K562 (cell line): ENCODE measurements around the gene RNF114. TPM values are rescaled to one million over a fixed set of nuclear protein-coding genes. Genes with fewer than 3 reads are reported as not detected.
A peak's percentile ranks its signal among the peaks of the same experiment; 100 is the strongest.
"Not testable (repeated sequence)": the region's sequence is repeated elsewhere in the genome, so short reads cannot be mapped to it uniquely, and the experiment has no call there.

Source experiments
- ATAC-seq: fragments of 200-7000 bp; cut with Tn5 transposase; 3 replicates; pipeline ENCODE4 v1.9.1; 2020; ENCODE audit warnings: moderate library complexity
- BruUV-seq: library from RNA; stranded (reverse); fragments of 400-500 nt; replicated peaks from 2 replicates; lab custom pipeline; 2021; lab: Mats Ljungman, UMichigan
- CTCF ChIA-PET: fragments of 300-600 bp; formaldehyde crosslinking; extraction: SDS; loops from one replicate; lab custom pipeline; 2021; ENCODE audit warnings: low intra/inter-chr PET ratio; lab: Yijun Ruan, JAX
- POLR2A ChIA-PET: fragments of 300-600, 350-650 bp; sonication (Branson Sonifier 250); formaldehyde crosslinking; extraction: SDS; loops from one replicate; lab custom pipeline; 2021; ENCODE audit warnings: antibody characterized with exemption, inconsistent platforms; lab: Yijun Ruan, JAX
- DNase-seq, 4 experiments: peaks; one replicate each; pipeline versions ENCODE4 v3.0.0 to v3.0.0-alpha.2; 2011 to 2018; ENCODE audit warnings: low spot score in 3 of 4, mixed read lengths in 3 of 4; ENCODE audit errors: extremely low read depth in 1 of 4
- FAIRE-seq: peaks from 2 replicates; lab custom pipeline; 2011; peaks lifted over from hg19 to GRCh38; lab: Jason Lieb, UNC
- H2AFZ ChIP-seq: 2 replicates; pipeline ENCODE4 v1.6.0; 2011; ENCODE audit warnings: low read depth, low read length, control low read depth, inconsistent platforms
- H3K27ac ChIP-seq: fragments of 200-600 bp; 3 replicates; pipeline ENCODE4 v1.8.0; 2011; ENCODE audit warnings: low read depth, mild to moderate bottlenecking, control low read depth, inconsistent platforms, low read length, moderate library complexity, mixed read lengths; ENCODE audit errors: extremely low read depth
- H3K27me3 ChIP-seq, 2 experiments: fragments of 300-600 bp in 1 of 2; 2 replicates in 1 of 2; 3 replicates in 1 of 2; pipeline versions ENCODE4 v1.6.0 to v1.8.0; 2011; ENCODE audit warnings: inconsistent platforms in 2 of 2, low read length in 2 of 2, mild to moderate bottlenecking in 1 of 2, mixed read lengths in 1 of 2, moderate library complexity in 1 of 2; ENCODE audit not compliant: control insufficient read depth in 2 of 2, insufficient read depth in 2 of 2
- H3K36me3 ChIP-seq: fragments of 300-600 bp; 3 replicates; pipeline ENCODE4 v1.8.0; 2011; ENCODE audit warnings: mild to moderate bottlenecking, low read length, inconsistent platforms; ENCODE audit not compliant: control insufficient read depth, insufficient read depth
- H3K4me1 ChIP-seq, 2 experiments: fragments of 200-600 bp in 1 of 2; replicated peaks in 1 of 2; 2 replicates in 1 of 2; 3 replicates in 1 of 2; pipeline versions ENCODE4 v1.5.1 to v1.8.0; 2011; ENCODE audit warnings: inconsistent platforms in 2 of 2, low read length in 2 of 2, mild to moderate bottlenecking in 1 of 2, mixed read lengths in 1 of 2, moderate library complexity in 1 of 2; ENCODE audit not compliant: control insufficient read depth in 2 of 2, insufficient read depth in 2 of 2
- H3K4me2 ChIP-seq: 2 replicates; pipeline ENCODE4 v1.6.1; 2011; ENCODE audit warnings: low read length, control low read depth, inconsistent platforms, mixed read lengths; ENCODE audit not compliant: insufficient read depth
- H3K4me3 ChIP-seq: fragments of 200-600 bp; sonication (generic), shearing (Covaris generic); 2 replicates; pipeline ENCODE4 v1.5.1; 2016; ENCODE audit warnings: control low read depth, inconsistent platforms
- H3K79me2 ChIP-seq: fragments of 200-600 bp; 3 replicates; pipeline ENCODE4 v1.8.0; 2011; ENCODE audit warnings: low read length, inconsistent platforms; ENCODE audit not compliant: control insufficient read depth, insufficient read depth
- H3K9ac ChIP-seq, 2 experiments: 2 replicates each; pipeline versions ENCODE4 v1.6.0 to v1.6.1; 2011; ENCODE audit warnings: low read depth in 2 of 2, low read length in 2 of 2, control low read depth in 1 of 2, inconsistent platforms in 1 of 2, mild to moderate bottlenecking in 1 of 2, mixed read lengths in 1 of 2; ENCODE audit not compliant: insufficient read depth in 1 of 2
- H3K9me1 ChIP-seq: one replicate; pipeline ENCODE4 v1.6.0; 2011; ENCODE audit warnings: inconsistent platforms, mild to moderate bottlenecking, low read length, moderate library complexity; ENCODE audit not compliant: control insufficient read depth, insufficient read depth
- H3K9me3 ChIP-seq: replicated peaks from 2 replicates; pipeline ENCODE4 v1.5.1; 2011; ENCODE audit warnings: low read depth, low read length, inconsistent platforms; ENCODE audit not compliant: control insufficient read depth, insufficient read depth
- H4K20me1 ChIP-seq: replicated peaks from 2 replicates; pipeline ENCODE4 v1.6.1; 2011; ENCODE audit warnings: low read length, inconsistent platforms, mixed read lengths; ENCODE audit not compliant: control insufficient read depth, insufficient read depth
- ADNP ChIP-seq: fragments of 200-800 bp; sonication (Bioruptor generic); IDR thresholded peaks from 2 replicates; pipeline ENCODE4 v1.6.1; 2016; ENCODE audit warnings: missing genetic modification characterization, missing compliant biosample characterization
- BRF2 ChIP-seq: IDR thresholded peaks from 3 replicates; pipeline ENCODE4 v1.6.1; 2011; ENCODE audit warnings: borderline replicate concordance, mild to moderate bottlenecking; ENCODE audit not compliant: insufficient read length, insufficient read depth
- COPS2 ChIP-seq: fragments of 450-650 bp; conservative IDR thresholded peaks from 2 replicates; pipeline ENCODE4 v1.6.1; 2016; ENCODE audit warnings: mild to moderate bottlenecking, moderate library complexity
- GTF2F1 ChIP-seq: IDR thresholded peaks from 2 replicates; pipeline ENCODE4 v1.6.1; 2011; ENCODE audit warnings: low read depth, low read length, improper control_type of control experiment
- POLR2G ChIP-seq: fragments of 200-400 bp; formaldehyde crosslinking; IDR thresholded peaks from 2 replicates; pipeline ENCODE4 v1.6.1; 2017; ENCODE audit warnings: low read depth, mild to moderate bottlenecking, antibody characterized with exemption, low read length, moderate library complexity
- SMARCE1 ChIP-seq: fragments of 450-650 bp; IDR thresholded peaks from 2 replicates; pipeline ENCODE4 v1.7.1; 2016; ENCODE audit warnings: mild to moderate bottlenecking
- WHSC1 ChIP-seq: IDR thresholded peaks from one replicate; pipeline ENCODE4 v1.6.1; 2012; ENCODE audit warnings: low read length, control low read depth, inconsistent platforms
- WGBS: fragments of 100-300 bp; shearing (Covaris generic); methylation state at CpG from one replicate; pipeline ENCODE4 v1.1.6; 2016; ENCODE audit warnings: low coverage, mixed read lengths; ENCODE audit not compliant: insufficient coverage; ENCODE audit errors: missing lambda C conversion rate; 5-methylcytosine and 5-hydroxymethylcytosine counted together
- in situ Hi-C: fragments of 300-500 bp; cut with MboI; formaldehyde crosslinking; loops from 4 replicates; pipeline ENCODE4 v1.15.0; 2018; ENCODE audit warnings: inconsistent platforms, mixed read lengths
- intact Hi-C: fragments of 100-400 bp; cut with micrococcal nuclease; formaldehyde crosslinking; loops from 2 replicates; pipeline ENCODE4 v1.14.2; 2022
- polyA plus RNA-seq, 8 experiments: library from polyadenylated mRNA; depleted of rRNA in 4 of 8; stranded (reverse) in 5 of 8; unstranded in 3 of 8; fragments of >200 nt; fragmentation: Nextera tagmentation in 2 of 8; fragmentation: Illumina TruSeq in 1 of 8; extraction: Ambion mirVana in 2 of 8; extraction: Trizol in 1 of 8; gene quantifications; 2 replicates each; pipeline versions ENCODE4 v1.2.1 to v1.2.3, GENCODE V29; 2011 to 2014; ENCODE audit warnings: inconsistent platforms in 1 of 8, missing spikeins in 1 of 8
- total RNA-seq, 7 experiments: library from RNA; depleted of rRNA in 6 of 7; stranded (reverse); fragments of >200 nt in 6 of 7; fragmentation: Illumina TruSeq in 2 of 7; extraction: Trizol in 2 of 7; gene quantifications; 2 replicates each; pipeline versions ENCODE4 v1.2.1 to v1.2.3, GENCODE V29; 2011 to 2021; ENCODE audit warnings: low replicate concordance in 1 of 7
- TF ChIP-seq, protein P1 (sequence below): fragments of 450-650 bp; formaldehyde crosslinking; conservative IDR thresholded peaks from 2 replicates; pipeline ENCODE4 v1.4.0; 2022; ENCODE audit warnings: mild to moderate bottlenecking, missing genetic modification characterization

Gene RNF114
- total and polyA plus RNA-seq, 9 of the 15 experiments (the other 6 are each of a cell fraction or from before 2014, with no cell fraction given): 38.6 to 111 (median 62.6) TPM

DNA sequence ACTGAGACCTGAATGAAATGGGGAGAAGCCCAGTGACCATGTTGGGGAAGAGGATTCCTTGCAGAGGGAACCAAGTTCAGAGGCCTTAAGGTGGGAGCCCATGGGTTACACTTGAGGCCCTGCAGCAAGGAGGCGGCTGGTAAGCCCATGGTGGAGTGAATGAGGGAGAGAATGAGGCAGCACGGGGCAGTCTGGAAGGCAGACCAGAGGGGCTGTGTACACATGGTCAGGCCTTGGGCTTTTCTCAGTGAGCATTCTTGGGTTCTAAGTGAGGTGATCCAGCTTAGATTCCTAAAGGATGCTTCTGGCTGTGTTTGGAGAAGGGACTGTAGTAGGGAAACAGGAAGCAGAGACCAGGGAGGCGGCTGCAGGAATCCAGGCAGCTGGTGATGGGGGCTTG is 19.0 kb downstream of the RNF114 start (continued):
- no peak for TF ChIP-seq ADNP (tag)
- TF ChIP-seq SMARCE1: no peak

- H3K4me1 ChIP-seq, FAIRE-seq, H2AFZ ChIP-seq, H4K20me1 ChIP-seq, BruUV-seq, H3K9me3 ChIP-seq, H3K79me2 ChIP-seq, H3K27me3 ChIP-seq, ATAC-seq, in situ Hi-C loops, intact Hi-C loops, CTCF ChIA-PET, H3K27ac ChIP-seq, H3K9me1 ChIP-seq, DNase-seq, H3K4me2 ChIP-seq, H3K9ac ChIP-seq, H3K4me3 ChIP-seq: not testable (repeated sequence)
- peaks cover 64% of the 10 kb centered on the region; the same call in 2 of the 3 replicates for H3K36me3 ChIP-seq
- POLR2A ChIA-PET: interaction anchor here (0.6 kb wide), 1 partner anchor 906 kb away, joined by 3 read pairs; no protein-coding TSS in a partner anchor
- WGBS: 93% methylated on average over 12 of the region's 12 CpGs
These were observed 19.7 kb downstream of the RNF114 start for GRCh38 chr20:49955830-49956396.

GRCh38 chr20:49956689-49957088 is 20.5 kb downstream of the RNF114 start:
- no peak overlapping the region for H3K27ac ChIP-seq
- peaks cover 56% of the 10 kb centered on the region; the same call in 2 of the 3 replicates for H3K36me3 ChIP-seq
- H3K27me3 ChIP-seq: no peaks in the 10 kb centered on the region
- TF ChIP-seq COPS2 (no peak), BRF2 (no peak), WHSC1 (no peak), GTF2F1 (no peak), POLR2G (peak; percentile 51; the same call in 1 of the 2 replicates)
- TF ChIP-seq, protein P1, sequence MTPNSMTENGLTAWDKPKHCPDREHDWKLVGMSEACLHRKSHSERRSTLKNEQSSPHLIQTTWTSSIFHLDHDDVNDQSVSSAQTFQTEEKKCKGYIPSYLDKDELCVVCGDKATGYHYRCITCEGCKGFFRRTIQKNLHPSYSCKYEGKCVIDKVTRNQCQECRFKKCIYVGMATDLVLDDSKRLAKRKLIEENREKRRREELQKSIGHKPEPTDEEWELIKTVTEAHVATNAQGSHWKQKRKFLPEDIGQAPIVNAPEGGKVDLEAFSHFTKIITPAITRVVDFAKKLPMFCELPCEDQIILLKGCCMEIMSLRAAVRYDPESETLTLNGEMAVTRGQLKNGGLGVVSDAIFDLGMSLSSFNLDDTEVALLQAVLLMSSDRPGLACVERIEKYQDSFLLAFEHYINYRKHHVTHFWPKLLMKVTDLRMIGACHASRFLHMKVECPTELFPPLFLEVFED: no peak
- TF ChIP-seq, all 486 proteins: peak for 1
- in situ Hi-C loops: no loop called here
- Histone ChIP-seq H3K9ac (no peak overlapping the region), H4K20me1 (no peaks in the 10 kb centered on the region; the same call in 1 of the 2 replicates), H3K4me3 (no peak overlapping the region), H3K9me3 (no peaks in the 10 kb centered on the region), H3K9me1 (no peaks in the 10 kb centered on the region), H3K4me1 (no peaks in the 10 kb centered on the region), H3K79me2 (no peaks in the 10 kb centered on the region), H2AFZ (no peak overlapping the region), H3K4me2 (no peak overlapping the region)
- BruUV-seq: no TSS peak
- ATAC-seq (no peak), DNase-seq (peak in 1 of 4 experiments; percentile 3), FAIRE-seq (no peak)
- POLR2A ChIA-PET: interaction anchor here (1.2 kb wide), 1 partner anchor 14 kb away, joined by 5 read pairs; no protein-coding TSS in a partner anchor
- 93% methylated on average over 13 of the region's 18 CpGs for whole genome bisulfite sequencing
- intact Hi-C loops: no loop called here
- CTCF ChIA-PET: no interaction called here
